Measurements from ENCODE around the gene TRIM54. TPM values are rescaled to one million over a fixed set of nuclear protein-coding genes. Genes with fewer than 3 reads are reported as not detected.

The TRIM54 gene
- total and polyA plus RNA-seq, 4 experiments from 2014 or later, result 0.17 TPM; not detected in 3

DNA sequence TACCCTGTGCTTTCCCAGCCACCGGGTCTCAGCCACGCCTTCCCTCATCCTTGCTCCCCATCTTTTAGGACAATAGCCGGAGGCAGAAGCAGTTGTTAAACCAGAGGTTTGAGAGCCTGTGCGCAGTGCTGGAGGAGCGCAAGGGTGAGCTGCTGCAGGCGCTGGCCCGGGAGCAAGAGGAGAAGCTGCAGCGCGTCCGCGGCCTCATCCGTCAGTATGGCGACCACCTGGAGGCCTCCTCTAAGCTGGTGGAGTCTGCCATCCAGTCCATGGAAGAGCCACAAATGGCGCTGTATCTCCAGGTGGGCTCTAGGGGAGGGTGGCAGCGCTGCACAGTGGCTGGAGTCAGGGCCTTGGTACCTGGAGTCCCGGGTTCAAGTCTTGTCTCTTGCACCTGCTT, 23.3 kb downstream of the TRIM54 start:
- ChIA-PET CTCF (ENCODE audit: partially characterized antibody) (interaction anchor here (0.6 to 3.8 kb wide), 4 partner anchors 14 to 346 kb away, joined by 3 to 29 read pairs (median 4); no protein-coding TSS in a partner anchor), POLR2A (ENCODE audit: partially characterized antibody) (no interaction called here)
- no peaks in the 10 kb centered on the region for H3K9me3 ChIP-seq (ENCODE audit: control insufficient read depth in 1 of 2, low read length in 2 of 2)
- H3K36me3 ChIP-seq (ENCODE audit: insufficient read depth, low read length), result no peaks in the 10 kb centered on the region
- peaks cover 13% of the 10 kb centered on the region for H3K27me3 ChIP-seq (ENCODE audit: insufficient read depth, low read length)
- Mint-ChIP-seq H3K4me1 (peaks cover 3 to 13% (median 6%) of the 10 kb centered on the region in 4 donors), H3K27me3 (peaks cover 10 to 16% of the 10 kb centered on the region in 2 donors), H3K27ac (no peak overlapping the region), H3K36me3 (peaks cover 7 to 10% of the 10 kb centered on the region in 2 donors), H3K9me3 (peaks cover 0 to 2% (median 0%) of the 10 kb centered on the region in 8 donors), H3K4me3 (peak overlapping the region in 2 of 8 donors; percentile 16 to 26)
- DNase-seq, result no peak
- intact Hi-C loops (cut with micrococcal nuclease), result no loop called here
- H3K27ac ChIP-seq (ENCODE audit: low read depth, low read length), result no peak overlapping the region
- H3K4me3 ChIP-seq (ENCODE audit: low read length in 2 of 2), result no peak overlapping the region
- H3K4me1 ChIP-seq (ENCODE audit: insufficient read depth, low read length), result peaks cover 15% of the 10 kb centered on the region

DNA sequence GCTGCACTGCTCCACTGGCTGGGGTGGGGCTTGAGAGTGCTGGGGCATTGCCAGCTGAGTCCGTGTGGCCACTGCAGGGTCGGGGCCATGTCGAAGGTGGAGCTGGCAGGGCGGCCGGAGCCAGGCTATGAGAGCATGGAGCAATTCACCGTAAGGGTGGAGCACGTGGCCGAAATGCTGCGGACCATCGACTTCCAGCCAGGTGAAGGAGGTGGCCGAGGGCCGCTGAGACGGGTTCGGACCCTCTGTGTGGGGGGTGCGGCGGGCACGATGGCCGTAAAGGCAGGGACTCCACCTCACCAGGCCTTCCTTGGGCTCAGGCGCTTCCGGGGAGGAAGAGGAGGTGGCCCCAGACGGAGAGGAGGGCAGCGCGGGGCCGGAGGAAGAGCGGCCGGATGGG, 23.9 kb downstream of the TRIM54 start:
- ChIA-PET POLR2A (ENCODE audit: partially characterized antibody) (no interaction called here), CTCF (ENCODE audit: partially characterized antibody) (interaction anchor here (0.6 to 1.4 kb wide), 3 partner anchors 34 to 346 kb away, joined by 3 to 4 read pairs (median 4); no protein-coding TSS in a partner anchor)
- peaks cover 13% of the 10 kb centered on the region for H3K27me3 ChIP-seq (ENCODE audit: insufficient read depth, low read length)
- Mint-ChIP-seq H3K4me3 (peak overlapping the region in 2 of 8 donors; percentile 7 to 59), H3K4me1 (peaks cover 3 to 13% (median 6%) of the 10 kb centered on the region in 4 donors), H3K27ac (no peak overlapping the region), H3K9me3 (peaks cover 0 to 2% (median 0%) of the 10 kb centered on the region in 8 donors), H3K36me3 (peaks cover 7 to 10% of the 10 kb centered on the region in 2 donors), H3K27me3 (peaks cover 10 to 16% of the 10 kb centered on the region in 2 donors)
- no peaks in the 10 kb centered on the region for H3K9me3 ChIP-seq (ENCODE audit: control insufficient read depth in 1 of 2, low read length in 2 of 2)
- no peaks in the 10 kb centered on the region for H3K36me3 ChIP-seq (ENCODE audit: insufficient read depth, low read length)
- no peak for DNase-seq
- no peak overlapping the region for H3K4me3 ChIP-seq (ENCODE audit: low read length in 2 of 2)
- H3K4me1 ChIP-seq (ENCODE audit: insufficient read depth, low read length), result peaks cover 15% of the 10 kb centered on the region
- intact Hi-C loops (cut with micrococcal nuclease), result no loop called here
- H3K27ac ChIP-seq (ENCODE audit: low read depth, low read length), result no peak overlapping the region

DNA sequence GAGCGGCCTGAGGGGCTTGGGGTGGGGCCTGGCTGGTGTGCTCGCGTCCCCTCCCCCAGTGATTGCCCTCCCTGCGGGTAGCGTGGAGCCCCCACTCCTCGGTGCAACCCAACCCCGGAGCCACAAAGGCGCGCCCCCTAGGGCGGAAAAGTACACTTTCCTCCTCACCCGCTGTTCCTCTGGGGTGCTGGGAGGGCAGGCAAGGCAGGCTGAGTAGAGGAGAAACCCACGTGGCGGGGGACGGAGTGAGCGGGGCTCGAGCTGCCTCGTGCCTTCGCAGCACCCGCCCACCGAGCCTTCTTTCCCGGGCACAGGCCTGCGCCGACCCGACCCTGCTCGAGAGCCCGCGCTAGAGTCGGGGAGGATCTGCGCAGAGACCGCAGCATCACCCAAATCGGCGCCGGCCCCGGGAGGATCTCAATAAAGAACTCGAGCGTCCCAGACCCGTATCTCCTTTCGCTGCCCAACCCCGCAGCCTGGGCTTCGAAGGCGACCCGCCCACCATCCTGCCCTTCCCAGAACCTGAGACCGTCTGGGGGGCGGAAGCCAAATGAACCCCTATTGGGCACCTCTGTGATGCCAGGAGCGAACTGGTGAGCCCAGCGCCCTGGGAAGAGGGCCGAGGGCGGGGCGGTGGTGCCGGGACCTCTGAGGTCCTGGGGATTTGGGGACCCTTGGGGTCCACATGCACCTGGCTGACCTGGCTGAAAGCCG, 24.5 kb downstream of the TRIM54 start:
- POLR2A ChIA-PET (ENCODE audit: partially characterized antibody), result no interaction called here

DNA sequence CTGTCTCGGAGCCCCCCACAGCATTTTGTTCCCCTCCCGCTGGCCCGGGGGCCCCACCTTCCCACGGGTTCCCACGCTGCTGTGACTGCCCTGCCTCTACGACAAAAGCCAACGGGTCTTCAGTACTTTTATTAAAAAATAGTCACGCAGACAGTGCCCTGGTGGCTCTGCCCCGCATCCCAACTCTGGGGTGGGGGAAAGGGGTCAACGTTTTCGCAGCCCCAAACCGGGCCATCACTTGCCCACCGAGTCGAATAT, 25.0 kb downstream of the TRIM54 start:
- POLR2A ChIA-PET (ENCODE audit: partially characterized antibody), result no interaction called here
- Histone ChIP-seq H3K36me3 (ENCODE audit: insufficient read depth, low read length) (no peaks in the 10 kb centered on the region), H3K4me3 (ENCODE audit: low read length in 2 of 2) (no peak overlapping the region), H3K4me1 (ENCODE audit: insufficient read depth, low read length) (peaks cover 15% of the 10 kb centered on the region), H3K9me3 (ENCODE audit: control insufficient read depth in 1 of 2, low read length in 2 of 2) (no peaks in the 10 kb centered on the region), H3K27me3 (ENCODE audit: insufficient read depth, low read length) (peaks cover 13% of the 10 kb centered on the region), H3K27ac (ENCODE audit: low read depth, low read length) (no peak overlapping the region)
- Mint-ChIP-seq H3K36me3 (peaks cover 13 to 19% of the 10 kb centered on the region in 2 donors), H3K9me3 (peaks cover 0 to 2% (median 0%) of the 10 kb centered on the region in 8 donors), H3K4me1 (peaks cover 3 to 13% (median 6%) of the 10 kb centered on the region in 4 donors), H3K4me3 (peak overlapping the region in 1 of 8 donors; percentile 17), H3K27ac (no peak overlapping the region), H3K27me3 (peaks cover 10 to 16% of the 10 kb centered on the region in 2 donors)
- intact Hi-C loops (cut with micrococcal nuclease), result no loop called here
- DNase-seq, result no peak
- CTCF ChIA-PET (ENCODE audit: partially characterized antibody), result no interaction called here

More for the DNA sequence above, 24.5 kb downstream of the TRIM54 start:
- Mint-ChIP-seq H3K27ac (no peak overlapping the region), H3K9me3 (peaks cover 0 to 2% (median 0%) of the 10 kb centered on the region in 8 donors), H3K4me1 (peaks cover 3 to 13% (median 6%) of the 10 kb centered on the region in 4 donors), H3K27me3 (peaks cover 10 to 16% of the 10 kb centered on the region in 2 donors), H3K4me3 (peak overlapping the region; percentile 27 to 66 (median 40)), H3K36me3 (peaks cover 13 to 16% of the 10 kb centered on the region in 2 donors)
- no peak overlapping the region for H3K27ac ChIP-seq (ENCODE audit: low read depth, low read length)
- H3K27me3 ChIP-seq (ENCODE audit: insufficient read depth, low read length), result peaks cover 13% of the 10 kb centered on the region
- no peak overlapping the region for H3K4me3 ChIP-seq (ENCODE audit: low read length in 2 of 2)
- H3K9me3 ChIP-seq (ENCODE audit: control insufficient read depth in 1 of 2, low read length in 2 of 2), result no peaks in the 10 kb centered on the region
- peaks cover 15% of the 10 kb centered on the region for H3K4me1 ChIP-seq (ENCODE audit: insufficient read depth, low read length)
- CTCF ChIA-PET (ENCODE audit: partially characterized antibody), result no interaction called here
- intact Hi-C loops (cut with micrococcal nuclease), result no loop called here
- no peaks in the 10 kb centered on the region for H3K36me3 ChIP-seq (ENCODE audit: insufficient read depth, low read length)
- peak in 4 of 5 donors; percentile 8 to 47 (median 14) for DNase-seq

DNA sequence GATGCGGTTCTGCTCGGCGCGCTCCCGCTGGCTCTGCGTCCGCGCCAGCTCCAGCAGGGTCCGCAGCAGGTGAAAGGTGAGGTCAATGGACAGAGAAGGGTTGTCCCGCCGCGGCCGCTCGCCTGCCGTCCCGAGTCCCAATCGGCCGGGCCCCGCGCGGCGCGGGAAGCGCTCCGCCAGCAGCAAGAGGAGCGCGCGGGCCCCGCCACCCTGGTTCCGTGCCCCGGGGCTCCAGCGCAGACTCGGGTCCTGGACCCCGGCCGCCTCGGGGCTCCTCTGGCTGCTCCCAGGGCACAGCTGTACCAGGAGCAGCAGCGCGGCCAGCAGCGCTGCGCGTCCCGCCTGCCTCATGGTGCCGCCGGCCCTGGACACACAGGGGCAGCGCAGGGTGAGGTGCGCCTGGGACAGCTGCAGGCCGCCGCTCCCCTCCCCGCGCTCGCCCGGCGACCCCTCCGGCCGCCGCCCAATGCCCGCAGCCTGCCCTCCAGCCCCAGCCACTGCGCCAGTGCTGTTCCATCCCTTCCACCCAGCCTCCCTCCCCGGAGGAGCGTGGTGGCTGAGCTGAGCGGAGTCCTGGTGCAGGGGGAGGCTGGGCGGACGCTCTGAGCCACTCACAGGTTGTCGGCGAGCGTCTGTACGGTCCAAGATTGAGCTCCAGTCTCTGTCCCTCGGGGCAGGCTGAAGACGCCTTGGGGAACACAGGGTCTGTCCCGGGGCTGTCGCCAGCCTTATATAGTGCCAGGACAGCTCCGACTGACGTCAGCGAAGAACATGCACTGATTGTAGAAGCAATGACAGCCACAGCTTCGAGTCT, 25.5 kb downstream of the TRIM54 start:
- POLR2A ChIA-PET (ENCODE audit: partially characterized antibody), result no interaction called here
- Mint-ChIP-seq H3K4me1 (peaks cover 2 to 12% (median 6%) of the 10 kb centered on the region in 4 donors), H3K36me3 (peaks cover 17 to 24% of the 10 kb centered on the region in 2 donors), H3K27ac (no peak overlapping the region), H3K9me3 (peaks cover 0 to 2% (median 0%) of the 10 kb centered on the region in 8 donors), H3K27me3 (peaks cover 10 to 16% of the 10 kb centered on the region in 2 donors), H3K4me3 (no peak overlapping the region)
- DNase-seq, result no peak
- intact Hi-C loops (cut with micrococcal nuclease), result no loop called here
- CTCF ChIA-PET (ENCODE audit: partially characterized antibody), result no interaction called here
- peaks cover 13% of the 10 kb centered on the region for H3K27me3 ChIP-seq (ENCODE audit: insufficient read depth, low read length)
- H3K4me3 ChIP-seq (ENCODE audit: low read length in 2 of 2), result no peak overlapping the region
- H3K4me1 ChIP-seq (ENCODE audit: insufficient read depth, low read length), result peaks cover 15% of the 10 kb centered on the region
- H3K36me3 ChIP-seq (ENCODE audit: insufficient read depth, low read length), result no peaks in the 10 kb centered on the region
- H3K9me3 ChIP-seq (ENCODE audit: control insufficient read depth in 1 of 2, low read length in 2 of 2), result no peaks in the 10 kb centered on the region
- no peak overlapping the region for H3K27ac ChIP-seq (ENCODE audit: low read depth, low read length)

DNA sequence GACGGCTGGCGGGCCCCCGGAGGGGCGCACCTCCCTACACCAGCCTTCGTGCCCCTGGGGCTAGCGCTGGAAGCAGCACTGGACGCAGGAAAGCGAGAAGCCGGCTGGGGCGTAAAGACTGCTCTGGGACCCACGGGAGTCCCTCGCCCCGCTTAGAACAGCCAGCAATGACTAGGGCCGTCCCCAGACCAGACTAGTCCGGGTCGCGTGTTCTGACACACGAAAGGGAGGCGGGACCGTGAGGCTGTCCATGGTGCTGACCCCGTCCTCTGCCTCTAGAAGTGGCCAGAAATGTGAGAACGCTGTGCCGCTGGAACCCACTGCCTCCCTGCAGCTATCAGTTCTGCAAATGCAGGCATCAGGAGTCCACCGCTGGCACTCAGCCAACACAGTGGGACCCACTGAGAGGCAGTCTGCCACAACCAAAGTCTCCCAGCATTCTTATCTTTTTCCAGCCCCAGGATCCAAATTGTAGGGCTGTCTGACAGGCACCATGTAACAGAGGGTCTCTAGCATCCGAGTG, 26.2 kb downstream of the TRIM54 start, which contains the start of gene UCN:
UCN (minus strand) TSS at position 87 of the 523 bp plus-strand sequence. CDS start 550 bp downstream, outside the sequence.
- Histone ChIP-seq H3K4me1 (ENCODE audit: insufficient read depth, low read length) (peaks cover 15% of the 10 kb centered on the region), H3K9me3 (ENCODE audit: control insufficient read depth in 1 of 2, low read length in 2 of 2) (no peaks in the 10 kb centered on the region), H3K36me3 (ENCODE audit: insufficient read depth, low read length) (no peaks in the 10 kb centered on the region), H3K27me3 (ENCODE audit: insufficient read depth, low read length) (peaks cover 13% of the 10 kb centered on the region), H3K27ac (ENCODE audit: low read depth, low read length) (no peak within 1 kb of the TSS), H3K4me3 (ENCODE audit: low read length in 2 of 2) (no peak within 1 kb of the TSS)
- CTCF ChIA-PET (ENCODE audit: partially characterized antibody), result no interaction called here
- Mint-ChIP-seq H3K27ac (no peak within 1 kb of the TSS), H3K27me3 (peaks cover 10 to 16% of the 10 kb centered on the region in 2 donors), H3K9me3 (no peaks in the 10 kb centered on the region), H3K4me1 (peaks cover 1 to 8% (median 4%) of the 10 kb centered on the region in 4 donors), H3K36me3 (peaks cover 17 to 24% of the 10 kb centered on the region in 2 donors), H3K4me3 (peak within 1 kb of the TSS in 1 of 8 donors; percentile 17)
- DNase-seq, result no peak
- intact Hi-C loops (cut with micrococcal nuclease), result no loop called here
- POLR2A ChIA-PET (ENCODE audit: partially characterized antibody), result no interaction called here

DNA sequence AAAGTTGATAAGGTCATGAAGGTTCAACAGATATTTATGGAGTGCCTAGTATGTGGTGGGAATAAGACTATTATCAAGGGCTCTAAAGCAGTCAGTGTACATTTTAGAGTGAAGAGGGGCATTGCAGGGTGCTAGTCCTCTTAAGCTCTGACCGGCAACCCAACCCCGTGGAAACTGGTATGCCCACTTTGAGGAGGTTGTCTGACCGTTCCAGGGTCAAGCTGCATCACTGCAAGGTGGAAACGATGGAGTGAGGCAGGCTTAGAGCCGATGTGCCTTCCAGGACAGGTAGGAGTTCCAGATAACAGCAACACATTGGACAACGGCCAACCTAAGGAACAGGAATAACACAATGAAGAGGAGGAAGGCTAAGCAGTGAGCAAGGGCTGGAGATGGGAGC, 27.4 kb downstream of the TRIM54 start:
- peaks cover 1 to 8% (median 4%) of the 10 kb centered on the region in 4 donors for H3K4me1 Mint-ChIP-seq
- POLR2A ChIA-PET (ENCODE audit: partially characterized antibody), result no interaction called here
- peaks cover 13% of the 10 kb centered on the region for H3K27me3 ChIP-seq (ENCODE audit: insufficient read depth, low read length)
- H3K4me3 ChIP-seq (ENCODE audit: low read length in 2 of 2), result no peak overlapping the region
- intact Hi-C loops (cut with micrococcal nuclease), result no loop called here
- H3K36me3 Mint-ChIP-seq, result peaks cover 17 to 26% of the 10 kb centered on the region in 2 donors
- CTCF ChIA-PET (ENCODE audit: partially characterized antibody), result no interaction called here
- H3K9me3 ChIP-seq (ENCODE audit: control insufficient read depth in 1 of 2, low read length in 2 of 2), result no peaks in the 10 kb centered on the region
- peaks cover 8 to 12% of the 10 kb centered on the region in 2 donors for H3K27me3 Mint-ChIP-seq
- no peaks in the 10 kb centered on the region for H3K36me3 ChIP-seq (ENCODE audit: insufficient read depth, low read length)
- no peaks in the 10 kb centered on the region for H3K9me3 Mint-ChIP-seq
- H3K4me3 Mint-ChIP-seq, result peak overlapping the region in 1 of 8 donors; percentile 46
- no peak for DNase-seq
- H3K27ac ChIP-seq (ENCODE audit: low read depth, low read length), result no peak overlapping the region
- no peak overlapping the region for H3K27ac Mint-ChIP-seq
- peaks cover 15% of the 10 kb centered on the region for H3K4me1 ChIP-seq (ENCODE audit: insufficient read depth, low read length)

Measured in CD4-positive, alpha-beta memory T cell (primary cell).